Heart left ventricle (tissue), 13 donors: Measurements from ENCODE around the gene NGEF.

Experiments
- CTCF ChIP-seq, 12 donors: fragments of 200-600 bp; sonication (generic) in 4 of 12; IDR thresholded peaks; one replicate each; pipeline versions ENCODE4 v1.5.0 to v1.8.0; 2018 to 2022; ENCODE audit warnings: antibody characterized with exemption in 12 of 12, mild to moderate bottlenecking in 5 of 12
- POLR2A ChIP-seq, 2 donors: fragments of 450-650 bp; IDR thresholded peaks; one replicate each; pipeline ENCODE4 v1.6.1; 2017; ENCODE audit warnings: antibody characterized with exemption in 2 of 2, mild to moderate bottlenecking in 2 of 2, moderate library complexity in 2 of 2
- donor health status: ischemic (EF 13 %, LVEDD 7.1; RV severe dilation, severe dysfunction).
- donor health status: DM: no; HTN: yes; CAD: no.
- donor health status: DM: no; HTN: no; CAD: no.
- donor health status: ischemic (EF 25% LVEDD 6.9; RV normal size, moderate dysfunction).
- donor health status: ischemic (EF 25% LVEDD 5.7; RV mildly dilated, moderate dysfunction).
- donor health status: ischemic (EF 35%, LVEDD 5.7; RV mildly dilated, moderate dysfunction).
- donor health status: nonischemic (EF 11% LVEDD 7.7; RV severe dilation, severe dysfunction).
- donor health status: DM: yes; HTN: yes; CAD: no.
- donor health status: PGD.
- donor health status: ischemic (EF 29% LVEDD 5.4; RV normal size, mild dysfunction).
- donor health status: nonischemic (EF 23%, LVEDD 6.1; RV moderate dilation, normal function).

DNA sequence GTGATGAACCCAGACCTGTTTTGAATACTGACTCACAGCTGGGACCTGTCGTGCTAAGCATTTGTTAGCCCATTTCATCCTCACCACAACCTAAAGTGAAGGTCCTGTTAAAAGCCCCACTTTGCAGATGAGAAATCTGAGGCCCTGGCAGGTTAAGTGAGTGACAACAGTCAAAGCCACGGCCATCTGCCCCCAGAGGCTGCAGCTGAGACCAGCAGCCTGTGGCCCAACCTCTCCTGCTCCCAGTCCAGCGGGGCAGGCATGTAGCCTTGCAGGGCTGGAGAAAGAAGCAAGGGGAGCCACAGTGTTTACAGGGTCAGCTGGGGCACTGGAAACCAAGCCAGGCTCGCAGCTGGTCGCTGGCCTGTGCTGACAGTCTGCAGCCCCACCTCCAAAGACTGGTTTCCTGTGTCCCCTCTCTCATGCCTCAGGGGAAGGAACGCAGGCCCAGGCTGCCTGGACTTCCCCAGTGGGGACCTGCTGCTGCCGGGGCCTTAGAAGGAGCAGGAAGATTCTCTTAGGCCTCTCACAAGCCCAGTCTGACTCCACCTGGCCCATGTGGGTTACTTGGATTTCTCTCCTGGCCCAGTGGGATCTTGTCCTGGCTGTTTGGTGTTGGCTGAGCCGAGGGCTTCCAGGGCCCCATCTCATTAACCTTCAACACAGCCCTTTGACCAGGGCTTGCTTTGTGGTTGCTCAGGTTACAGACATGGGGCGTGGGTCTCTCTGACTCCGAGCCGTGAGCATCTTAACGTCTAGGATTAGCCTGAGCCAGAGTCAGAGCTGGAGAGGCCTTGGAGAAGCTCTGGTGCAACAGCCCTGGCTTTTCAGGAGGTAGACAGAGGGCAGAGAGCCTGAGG, 48.8 kb upstream of the NGEF start:
- TF ChIP-seq CTCF (IDR thresholded peaks at IDR 0.05) (peak in 6 of 12 donors; percentile 9 to 40 (median 22)), POLR2A (IDR thresholded peaks at IDR 0.05) (no peak)
